Erythroblast (primary cell): ENCODE results near the gene PTX4.

Experiments used
- GATA1 ChIP-seq: IDR thresholded peaks from 2 replicates; pipeline ENCODE4 v1.6.1; 2011; ENCODE audit warnings: low read depth, mild to moderate bottlenecking, control low read depth, low read length, moderate library complexity
- POLR2A ChIP-seq: IDR thresholded peaks from 2 replicates; pipeline ENCODE4 v1.6.1; 2011; ENCODE audit warnings: mild to moderate bottlenecking, low read length

GRCh38 chr16:1527836-1528811, 39.4 kb upstream of the PTX4 start:
- TF ChIP-seq POLR2A (no peak), GATA1 (no peak)
